ENCODE results near the gene C11orf52. TPM values are rescaled to one million over a fixed set of nuclear protein-coding genes. Genes with fewer than 3 reads are reported as not detected.

C11orf52 gene
- total RNA-seq, 1 donor from 2014 or later: 5.0 TPM

DNA sequence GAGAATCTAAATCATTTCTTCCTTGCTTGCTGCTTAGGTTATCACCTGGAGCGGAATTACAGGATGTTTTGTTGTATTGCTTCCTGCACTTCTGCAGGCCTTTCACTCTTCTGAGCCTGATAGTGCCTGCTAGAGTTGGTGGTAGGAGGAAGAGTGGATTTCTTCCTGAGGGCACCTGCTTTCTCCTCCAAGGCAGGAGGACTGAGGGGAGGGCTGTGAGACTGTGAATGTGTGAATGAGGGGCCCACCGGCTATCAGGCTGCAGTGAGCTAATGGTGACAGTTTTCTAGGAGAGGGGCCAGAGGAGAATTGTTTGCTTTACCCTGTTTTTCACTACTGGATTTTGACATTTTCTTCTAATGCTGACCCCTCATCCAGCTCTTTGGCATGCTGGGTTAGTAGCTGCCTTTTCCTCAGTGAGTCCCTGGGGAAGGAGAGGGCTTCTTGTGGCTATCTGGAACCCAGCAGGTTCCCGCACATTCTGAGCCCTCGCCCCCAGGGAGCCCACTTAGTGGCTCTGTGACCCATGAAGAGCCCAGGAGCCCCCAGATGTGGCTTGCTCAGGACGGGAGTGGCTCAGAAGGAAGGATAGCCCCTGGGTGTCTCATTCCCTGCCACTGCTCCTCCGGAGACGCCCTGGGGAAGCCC lies 57.5 kb downstream of the C11orf52 start:
- H3K36me3 ChIP-seq (ENCODE audit: control insufficient read depth, insufficient read depth, low read length): no peaks in the 10 kb centered on the region
- H3K4me3 ChIP-seq (ENCODE audit: low read depth, low read length): no peak overlapping the region

More for the DNA sequence above, 57.5 kb downstream of the C11orf52 start:
- H3K27me3 ChIP-seq (ENCODE audit: control insufficient read depth, insufficient read depth, low read length): no peaks in the 10 kb centered on the region
- DNase-seq (ENCODE audit: low read depth): no peak
- TF ChIP-seq, protein P1, sequence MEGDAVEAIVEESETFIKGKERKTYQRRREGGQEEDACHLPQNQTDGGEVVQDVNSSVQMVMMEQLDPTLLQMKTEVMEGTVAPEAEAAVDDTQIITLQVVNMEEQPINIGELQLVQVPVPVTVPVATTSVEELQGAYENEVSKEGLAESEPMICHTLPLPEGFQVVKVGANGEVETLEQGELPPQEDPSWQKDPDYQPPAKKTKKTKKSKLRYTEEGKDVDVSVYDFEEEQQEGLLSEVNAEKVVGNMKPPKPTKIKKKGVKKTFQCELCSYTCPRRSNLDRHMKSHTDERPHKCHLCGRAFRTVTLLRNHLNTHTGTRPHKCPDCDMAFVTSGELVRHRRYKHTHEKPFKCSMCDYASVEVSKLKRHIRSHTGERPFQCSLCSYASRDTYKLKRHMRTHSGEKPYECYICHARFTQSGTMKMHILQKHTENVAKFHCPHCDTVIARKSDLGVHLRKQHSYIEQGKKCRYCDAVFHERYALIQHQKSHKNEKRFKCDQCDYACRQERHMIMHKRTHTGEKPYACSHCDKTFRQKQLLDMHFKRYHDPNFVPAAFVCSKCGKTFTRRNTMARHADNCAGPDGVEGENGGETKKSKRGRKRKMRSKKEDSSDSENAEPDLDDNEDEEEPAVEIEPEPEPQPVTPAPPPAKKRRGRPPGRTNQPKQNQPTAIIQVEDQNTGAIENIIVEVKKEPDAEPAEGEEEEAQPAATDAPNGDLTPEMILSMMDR (IDR thresholded peaks at IDR 0.05; ENCODE audit: insufficient read depth, low read length, poor library complexity, severe bottlenecking): no peak

Other genes with a start within 250 kb of the C11orf52 start
- 27.9 and 34.5 TPM in 2 replicates for gene PPP2R1B, start 152.5 kb upstream of the C11orf52 start, total RNA-seq
- gene ALG9, start 47.3 kb upstream of the C11orf52 start, total RNA-seq: 33.8 and 43.7 TPM in 2 replicates
- gene FDXACB1, start 39.7 kb upstream of the C11orf52 start, total RNA-seq: 2.7 and 3.7 TPM in 2 replicates
- 16.8 and 24.8 TPM in 2 replicates for gene CFAP68, start 39.4 kb upstream of the C11orf52 start, total RNA-seq
- 23.9 and 43.5 TPM in 2 replicates for gene CRYAB, start 7.1 kb upstream of the C11orf52 start, total RNA-seq
- 0.21 and 0.62 TPM in 2 replicates for gene HSPB2, start 6.2 kb upstream of the C11orf52 start, total RNA-seq
- 13.2 and 14.4 TPM in 2 replicates for gene DIXDC1, start 18.4 kb downstream of the C11orf52 start, total RNA-seq
- gene DLAT, start 106.5 kb downstream of the C11orf52 start, total RNA-seq: 33.4 and 42.1 TPM in 2 replicates
- 0.92 and 1.4 TPM in 2 replicates for gene PIH1D2, start 155.1 kb downstream of the C11orf52 start, total RNA-seq
- 17.0 and 21.7 TPM in 2 replicates for gene NKAPD1, start 155.4 kb downstream of the C11orf52 start, total RNA-seq
- 24.8 and 42.3 TPM in 2 replicates for gene TIMM8B, start 167.8 kb downstream of the C11orf52 start, total RNA-seq
- gene SDHD, start 168.0 kb downstream of the C11orf52 start, total RNA-seq: 67.8 and 69.7 TPM in 2 replicates
- gene IL18, start 245.2 kb downstream of the C11orf52 start, total RNA-seq: 8.4 and 15.5 TPM in 2 replicates
- gene TEX12, start 248.5 kb downstream of the C11orf52 start, total RNA-seq: not detected in 2 replicates